Activated T-cell treated with anti-CD3 and anti-CD28 coated beads for 1 hour (primary cell): Measurements from ENCODE around the gene ING1.
"Not testable (repeated sequence)": the region's sequence is repeated elsewhere in the genome, so short reads cannot be mapped to it uniquely, and the experiment has no call there.

Source experiments
- DNase-seq: peaks from one replicate; pipeline ENCODE4 v3.0.0-alpha.2; 2020; ENCODE audit warnings: low read depth

ING1 gene

DNA sequence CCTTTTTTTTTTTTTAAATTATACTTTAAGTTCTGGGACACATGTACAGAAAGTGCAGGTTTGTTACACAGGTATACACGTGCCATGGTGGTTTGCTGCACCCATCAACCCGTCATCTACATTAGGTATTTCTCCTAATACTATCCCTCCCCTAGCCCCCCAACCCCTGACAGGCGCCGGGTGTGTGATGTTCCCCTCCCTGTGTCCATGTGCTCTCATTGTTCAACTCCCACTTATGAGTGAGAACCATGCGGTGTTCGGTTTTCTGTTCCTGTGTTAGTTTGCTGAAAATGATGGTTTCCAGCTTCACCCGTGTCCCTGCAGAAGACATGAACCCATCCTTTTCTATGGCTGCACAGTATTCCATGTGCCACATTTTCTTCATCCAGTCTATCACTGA is 17.7 kb upstream of the ING1 start:
- DNase-seq: not testable (repeated sequence)

DNA sequence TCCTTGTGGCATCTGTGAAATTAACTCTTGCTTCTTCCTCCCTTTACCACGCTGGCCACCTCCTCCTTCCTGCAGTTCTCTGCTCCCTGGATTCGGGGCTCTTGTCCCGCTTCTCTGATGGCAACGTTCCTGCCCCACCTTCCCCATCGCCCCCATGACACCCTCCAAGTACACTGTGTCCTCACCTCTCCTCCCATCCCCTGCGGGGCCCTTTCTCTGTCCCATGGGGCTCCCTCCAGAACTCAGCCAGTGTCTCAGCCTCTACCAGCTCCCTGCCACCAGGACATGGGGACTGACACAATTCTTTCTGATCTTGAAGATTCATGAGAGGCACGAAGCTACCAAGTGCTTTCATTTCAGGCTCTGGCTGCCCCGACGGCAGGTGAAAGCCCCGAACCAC is 16.7 kb upstream of the ING1 start:
- no peak for DNase-seq

DNA sequence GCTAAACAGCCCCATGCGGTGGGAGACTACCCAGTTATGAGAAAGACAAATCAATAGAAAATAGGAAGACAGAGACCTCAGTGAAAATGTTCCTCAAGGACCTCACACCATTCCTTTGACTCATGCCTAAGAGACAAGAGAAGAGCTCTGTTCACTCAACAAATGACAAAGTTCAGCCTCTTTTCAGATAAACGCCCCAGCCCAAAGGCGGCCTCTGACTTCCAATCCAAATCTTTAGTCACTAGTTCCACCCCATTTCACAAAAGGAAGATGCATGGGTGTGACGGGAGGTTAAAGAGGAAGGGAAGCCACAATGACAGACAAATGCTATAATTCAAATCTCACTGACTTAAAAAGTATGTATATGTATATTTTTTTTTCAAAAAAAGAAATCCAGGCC is 15.7 kb upstream of the ING1 start:
- DNase-seq: no peak

DNA sequence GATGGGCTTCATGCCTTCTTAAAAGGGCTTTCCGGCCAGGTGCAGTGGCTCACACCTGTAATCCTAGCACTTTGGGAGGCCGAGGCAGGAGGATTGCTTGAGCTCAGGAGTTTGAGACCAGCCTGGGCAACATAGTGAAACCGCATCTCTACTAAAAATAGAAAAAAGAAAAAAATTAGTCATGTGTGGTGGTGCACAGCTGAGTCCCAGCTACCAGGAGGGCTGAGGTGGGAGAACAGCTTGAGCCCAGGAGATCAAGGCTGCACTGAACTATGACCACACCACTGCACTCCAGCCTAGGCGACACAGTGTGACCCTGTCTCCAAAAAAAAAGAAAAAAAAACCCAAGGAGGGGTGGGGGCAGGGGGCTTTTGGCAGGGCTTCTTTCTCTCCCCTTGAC is 14.8 kb upstream of the ING1 start:
- no peak for DNase-seq

DNA sequence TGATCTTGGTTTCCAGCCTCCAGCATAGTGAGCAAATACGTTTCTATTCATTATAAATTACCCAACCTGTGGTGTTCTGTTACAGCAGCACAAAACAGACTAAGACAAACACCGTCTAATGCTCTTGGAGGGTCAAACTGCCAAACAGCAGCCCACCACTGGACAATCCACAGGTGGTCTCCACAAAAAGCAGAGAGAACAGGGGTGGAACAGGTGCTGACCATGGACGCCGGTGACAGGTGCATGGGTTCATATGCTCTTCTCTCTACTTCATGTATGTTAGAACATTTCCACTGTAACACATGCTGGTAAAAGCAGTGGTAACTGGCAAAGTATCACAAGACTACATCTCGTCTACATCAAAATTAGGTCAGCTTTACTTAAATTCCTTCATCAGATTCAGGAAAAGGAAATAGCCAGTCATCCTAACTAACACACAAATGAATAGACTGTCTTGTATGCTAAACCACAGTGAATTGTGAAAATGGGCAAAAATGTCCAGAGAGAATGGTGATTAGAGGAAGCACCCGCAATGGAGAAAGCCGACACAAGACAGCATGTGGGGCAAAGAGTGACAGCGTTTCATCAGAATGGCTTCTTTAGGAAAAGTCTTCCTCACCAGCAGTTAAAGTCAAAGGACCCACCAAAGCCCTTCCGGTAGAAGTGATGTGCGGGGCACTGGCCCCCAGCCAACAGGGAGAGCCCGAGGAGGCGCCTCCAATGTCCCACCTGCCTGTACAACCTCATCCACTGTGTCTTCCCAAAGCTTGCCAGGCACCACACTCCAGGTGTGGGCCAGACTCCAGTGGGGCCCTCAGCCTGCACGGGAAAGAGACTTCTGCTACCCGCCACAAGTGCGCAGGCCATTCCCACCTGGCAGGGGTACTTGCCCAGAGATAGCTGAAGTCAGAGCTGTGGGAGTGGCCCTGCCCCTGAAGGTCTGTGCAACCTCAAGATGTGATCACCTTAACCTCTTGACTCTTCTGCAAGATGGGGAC is 14.1 kb upstream of the ING1 start:
- no peak for DNase-seq

DNA sequence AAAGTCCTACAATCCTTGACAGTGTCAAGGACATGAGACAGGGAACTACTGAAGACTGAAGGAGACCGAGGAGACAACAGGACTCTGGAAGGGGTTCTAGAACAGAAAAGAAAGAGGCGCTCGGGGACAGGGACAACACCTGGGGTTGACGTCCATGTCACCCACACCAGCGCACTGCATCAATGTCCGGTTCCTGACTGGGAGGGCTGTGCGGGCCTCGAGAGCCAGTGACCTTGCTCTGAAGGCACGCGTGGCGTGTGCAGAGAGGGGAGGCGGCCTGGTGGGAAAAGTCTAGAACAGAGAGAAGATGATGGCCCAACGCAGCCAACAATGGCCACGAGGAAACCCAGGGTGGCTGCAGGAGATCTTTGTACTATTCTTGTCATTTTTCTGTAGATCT is 13.3 kb upstream of the ING1 start:
- no peak for DNase-seq

DNA sequence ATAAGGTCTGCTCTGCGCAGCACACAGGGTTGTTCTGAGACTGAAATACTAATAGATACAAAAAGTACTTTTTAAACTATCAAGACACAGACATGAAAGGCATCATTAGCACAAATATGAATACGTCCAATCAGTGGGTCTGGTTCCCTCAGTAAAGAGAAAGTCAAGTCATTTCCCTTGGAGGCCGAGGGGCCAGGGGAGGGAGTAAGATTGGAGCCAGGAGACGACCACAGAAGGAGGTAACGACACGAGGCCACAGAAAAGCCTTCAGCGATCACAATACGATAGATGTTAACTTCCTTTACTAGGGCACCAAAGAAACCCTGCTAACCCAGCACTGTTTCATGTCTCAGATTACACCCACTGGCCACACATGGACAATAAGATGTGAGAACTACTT is 12.9 kb upstream of the ING1 start:
- no peak for DNase-seq

DNA sequence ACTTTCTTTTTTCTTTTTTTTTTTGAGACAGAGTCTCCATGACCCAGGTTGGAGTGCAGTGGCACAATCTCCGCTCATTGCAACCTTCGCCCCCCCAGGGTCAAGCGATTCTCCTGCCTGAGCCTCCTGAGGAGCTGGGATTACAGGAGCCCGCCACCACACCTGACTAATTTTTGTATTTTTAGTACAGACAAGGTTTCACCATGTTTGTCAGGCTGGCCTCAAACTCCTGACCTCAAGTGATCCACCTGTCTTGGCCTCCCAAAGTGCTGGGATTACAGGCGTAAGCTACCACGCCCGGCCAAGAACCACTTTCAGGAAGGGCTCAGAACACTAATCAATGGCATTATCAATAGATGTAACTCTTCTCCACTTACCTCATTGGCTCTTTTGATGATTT is 12.4 kb upstream of the ING1 start:
- not testable (repeated sequence) for DNase-seq

DNA sequence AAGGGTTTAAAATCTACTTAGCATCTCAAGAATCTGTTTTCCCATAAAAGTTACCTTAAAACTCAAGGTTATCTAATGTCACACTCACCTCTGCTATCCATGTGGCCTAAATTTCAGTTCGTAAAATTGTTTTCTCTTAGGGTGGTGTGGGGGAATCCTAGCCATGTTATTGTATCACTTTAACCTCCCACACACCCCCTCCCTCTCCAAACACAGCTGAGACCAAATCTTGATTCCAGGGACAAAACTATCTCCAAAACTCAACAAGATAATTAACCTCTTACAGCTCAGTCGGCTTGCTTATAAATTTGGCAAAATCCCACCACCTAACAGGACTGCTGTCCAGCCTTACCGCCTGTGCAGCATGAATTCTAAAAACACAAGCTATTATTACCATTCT is 11.4 kb upstream of the ING1 start:
- no peak for DNase-seq

DNA sequence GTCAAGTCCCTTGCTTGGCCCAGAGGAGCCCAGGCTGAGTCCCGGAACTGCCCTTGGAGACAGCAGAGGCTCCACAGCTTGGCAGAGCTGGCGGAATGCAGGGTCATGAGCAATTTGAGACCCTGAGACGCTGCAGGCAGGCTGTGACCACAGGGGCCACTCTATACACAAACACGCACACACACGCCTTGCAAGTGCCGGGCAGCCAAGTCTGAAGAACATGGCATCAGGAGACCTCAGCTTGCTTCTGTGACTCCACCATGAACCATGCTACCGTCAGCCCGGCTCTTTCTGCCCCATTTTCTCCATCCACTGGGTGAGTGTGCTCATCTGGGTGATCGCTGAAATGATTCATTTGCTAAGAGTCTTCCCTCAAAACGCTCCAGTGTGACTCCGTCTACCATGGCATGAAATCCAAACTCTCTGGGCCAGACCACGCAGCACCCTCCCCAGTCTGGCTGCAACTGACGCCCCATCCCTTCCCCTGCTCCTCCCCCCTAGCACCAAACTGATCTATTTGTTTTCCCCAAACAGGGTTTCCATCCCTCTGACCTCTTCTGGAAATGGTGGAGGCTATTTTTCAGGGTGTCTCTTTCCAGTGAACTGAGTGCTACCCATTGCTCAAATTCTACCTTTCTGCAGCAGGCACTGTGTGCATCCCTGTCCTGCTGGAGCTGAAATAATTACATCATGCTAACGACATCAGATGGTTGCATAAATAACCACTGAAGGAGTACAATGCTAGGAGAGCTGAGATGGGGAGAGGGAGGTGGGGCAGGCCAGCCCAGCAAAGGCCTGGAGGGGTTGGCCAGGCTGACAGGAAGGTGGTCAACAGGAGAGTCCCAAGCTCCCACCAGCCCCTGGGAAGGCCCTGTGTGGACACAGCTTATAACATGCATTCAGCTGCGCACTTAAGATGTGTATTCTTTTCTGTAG is 10.6 kb upstream of the ING1 start:
- no peak for DNase-seq

DNA sequence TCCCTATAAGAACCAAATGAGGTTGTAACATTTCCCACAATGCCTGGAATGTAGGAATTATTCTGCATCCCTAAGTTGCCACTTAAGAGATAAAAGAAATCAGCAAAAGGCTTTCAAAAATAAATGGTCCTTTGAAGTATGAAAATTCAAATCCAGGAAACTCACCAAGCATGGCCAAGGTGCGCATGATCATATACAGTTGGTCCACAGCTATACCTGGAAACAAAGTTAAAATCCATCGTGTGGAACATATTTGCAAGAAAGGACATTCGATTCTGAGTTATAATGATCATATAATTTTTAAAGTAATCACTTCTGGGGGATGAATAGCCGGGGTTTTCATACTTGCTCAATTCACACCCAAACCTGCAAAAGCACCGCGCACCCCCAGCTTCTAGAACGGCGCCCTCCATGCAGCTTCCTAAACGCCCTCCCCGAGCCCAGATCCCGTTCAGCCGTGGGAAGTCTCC is 8.1 kb upstream of the ING1 start:
- DNase-seq: no peak

DNA sequence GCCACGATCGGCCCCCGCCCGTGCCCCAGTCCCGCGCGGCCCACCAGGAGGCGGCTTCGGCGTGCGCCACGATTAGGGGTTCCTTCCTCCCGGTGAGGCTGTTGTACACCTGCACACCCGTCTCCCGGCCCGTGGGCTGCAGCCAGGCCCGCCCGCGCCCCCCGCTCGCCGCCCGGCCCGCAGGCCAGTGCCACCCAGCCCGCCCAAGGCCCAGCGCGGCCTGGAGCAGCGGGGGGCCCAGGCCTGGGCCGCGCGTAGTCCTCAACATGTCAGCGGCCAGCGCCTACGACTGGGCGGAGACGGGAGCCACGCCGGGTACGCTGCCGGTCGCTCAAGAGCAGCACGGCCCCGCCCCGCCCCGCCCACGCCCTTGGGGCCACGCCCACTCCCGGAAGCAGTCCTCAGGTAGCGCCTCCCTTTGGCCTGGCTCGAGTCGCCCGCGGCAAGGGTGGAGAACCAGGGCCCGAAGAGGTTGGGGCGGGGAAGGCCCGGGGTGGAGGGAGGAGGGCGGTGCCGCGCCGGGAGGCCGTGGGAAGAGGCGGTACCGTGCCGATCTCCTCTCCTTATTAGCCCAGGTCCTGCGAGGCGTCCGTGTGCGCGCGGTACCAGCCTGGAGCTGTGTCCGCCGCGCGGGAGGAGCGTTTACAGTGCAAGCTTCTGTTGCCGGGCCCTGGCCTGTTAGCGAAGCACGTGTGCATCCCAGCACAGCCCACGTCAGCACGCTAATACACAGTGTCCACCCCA is 7.5 kb upstream of the ING1 start, which contains the start of gene CARS2:
TSS of gene CARS2 (minus strand) at position 291 of the 744 bp plus-strand sequence. CDS start at position 268, 23 bp downstream.
- peak; percentile 87 for DNase-seq

DNA sequence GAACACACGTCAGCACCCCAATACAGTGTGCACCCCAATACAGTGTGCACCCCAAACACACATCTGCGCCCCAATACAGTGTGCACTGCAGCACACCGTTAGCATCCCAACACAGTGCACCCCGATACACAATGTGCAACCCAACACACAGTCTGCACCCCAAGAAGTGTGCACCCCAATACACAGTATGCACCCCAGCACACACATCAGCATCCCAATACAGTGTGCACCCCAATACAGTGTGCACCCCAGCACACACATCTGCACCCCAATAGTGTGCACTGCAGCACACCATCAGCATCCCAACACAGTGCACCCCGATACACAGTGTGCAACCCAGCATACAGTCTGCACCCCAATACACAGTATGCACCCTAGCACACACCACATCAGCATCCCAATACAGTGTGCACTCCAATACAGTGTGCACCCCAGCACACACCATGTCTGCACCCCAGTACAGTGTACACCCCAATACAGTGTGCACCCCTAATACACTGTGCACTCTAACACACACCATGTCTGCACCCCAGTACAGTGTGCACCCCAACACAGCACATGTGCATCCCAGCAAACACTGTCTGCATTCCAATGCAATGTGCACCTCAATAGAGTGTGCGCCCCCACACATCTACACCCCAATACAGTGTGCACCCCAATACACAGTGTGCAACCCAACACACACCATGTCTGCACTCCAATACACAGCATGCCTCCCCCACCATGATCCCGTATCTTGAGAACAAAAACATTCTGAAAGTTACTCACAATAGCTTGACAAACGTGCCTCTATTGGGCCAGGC is 6.7 kb upstream of the ING1 start:
- no peak for DNase-seq

DNA sequence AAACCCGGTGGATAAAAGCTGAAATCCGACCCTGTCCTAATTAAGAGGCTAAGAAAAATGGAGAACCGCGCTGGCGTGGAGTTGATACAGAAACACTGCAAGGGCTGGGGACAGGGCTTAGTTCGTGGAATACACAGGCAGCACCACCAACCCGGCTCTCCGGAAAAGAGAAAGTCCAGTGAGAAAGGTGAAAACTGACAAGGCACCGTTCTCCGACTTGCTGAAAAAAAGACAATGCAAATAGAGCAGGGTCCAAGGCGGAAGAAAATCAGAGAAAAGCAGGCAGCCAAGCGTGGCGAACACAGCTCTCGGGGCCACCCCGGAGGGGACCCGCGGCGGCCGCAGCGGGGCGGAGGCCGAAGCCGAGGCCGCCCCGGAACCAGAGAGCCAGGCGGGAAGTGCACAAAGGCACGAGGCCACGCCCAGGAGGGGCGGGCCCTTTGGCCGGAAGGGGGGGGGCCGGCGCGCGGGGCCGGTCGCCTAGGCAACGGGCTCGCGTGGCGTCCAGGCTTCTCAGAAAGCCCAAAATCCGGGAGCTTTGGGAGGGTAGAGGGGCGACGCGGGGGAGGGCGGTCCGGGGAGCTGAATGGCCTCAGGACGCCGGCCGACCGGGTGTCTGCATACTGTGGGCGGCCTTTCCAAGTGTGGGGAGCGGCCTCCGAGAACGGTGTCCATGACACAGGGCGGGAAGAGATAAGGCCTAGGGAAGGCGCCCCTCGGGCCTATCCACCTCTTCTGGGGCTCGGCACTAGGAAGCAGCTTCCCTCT is 1.2 kb upstream of the ING1 start:
- DNase-seq: peak; percentile 80

DNA sequence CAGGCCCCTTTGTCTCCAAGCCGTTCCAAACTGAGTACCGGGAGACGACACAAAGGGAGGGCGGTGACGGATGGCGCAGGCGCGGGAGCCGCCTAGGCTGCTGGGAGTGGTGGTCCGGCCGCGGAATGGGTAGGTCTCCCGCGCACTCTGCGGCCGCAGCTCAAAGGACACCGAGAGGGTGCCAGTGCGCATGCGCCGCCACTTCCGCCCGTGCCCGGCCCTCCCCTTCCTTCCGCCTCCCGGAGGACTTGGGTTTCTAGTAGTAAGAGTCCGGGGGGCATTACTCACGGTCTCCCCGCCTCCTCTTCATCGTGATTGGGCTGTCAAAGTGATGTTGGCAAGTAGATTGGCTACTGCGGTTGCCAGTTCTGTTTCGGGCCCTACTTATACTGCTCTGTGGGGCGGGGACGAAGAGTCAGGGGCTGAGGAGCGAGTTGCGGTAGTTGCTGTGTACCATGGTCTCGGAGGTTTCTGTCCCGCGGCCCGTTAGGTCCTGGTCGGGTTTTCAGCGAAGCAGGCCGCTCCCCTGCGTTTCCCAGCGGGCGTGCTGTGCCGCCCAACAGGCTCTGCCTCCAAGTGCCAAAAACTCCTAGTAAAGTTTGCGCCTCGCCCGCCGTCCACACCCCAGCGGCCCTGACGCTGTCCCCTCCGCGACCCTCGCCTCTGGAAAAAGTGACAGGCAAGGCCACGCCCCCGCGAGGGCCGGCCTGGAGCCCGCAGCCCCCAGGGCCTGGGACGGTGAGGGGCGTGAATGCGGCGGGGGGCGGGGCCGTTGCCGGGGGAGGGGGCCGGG is 455 bp upstream of the ING1 start:
- DNase-seq: peak; percentile 98

DNA sequence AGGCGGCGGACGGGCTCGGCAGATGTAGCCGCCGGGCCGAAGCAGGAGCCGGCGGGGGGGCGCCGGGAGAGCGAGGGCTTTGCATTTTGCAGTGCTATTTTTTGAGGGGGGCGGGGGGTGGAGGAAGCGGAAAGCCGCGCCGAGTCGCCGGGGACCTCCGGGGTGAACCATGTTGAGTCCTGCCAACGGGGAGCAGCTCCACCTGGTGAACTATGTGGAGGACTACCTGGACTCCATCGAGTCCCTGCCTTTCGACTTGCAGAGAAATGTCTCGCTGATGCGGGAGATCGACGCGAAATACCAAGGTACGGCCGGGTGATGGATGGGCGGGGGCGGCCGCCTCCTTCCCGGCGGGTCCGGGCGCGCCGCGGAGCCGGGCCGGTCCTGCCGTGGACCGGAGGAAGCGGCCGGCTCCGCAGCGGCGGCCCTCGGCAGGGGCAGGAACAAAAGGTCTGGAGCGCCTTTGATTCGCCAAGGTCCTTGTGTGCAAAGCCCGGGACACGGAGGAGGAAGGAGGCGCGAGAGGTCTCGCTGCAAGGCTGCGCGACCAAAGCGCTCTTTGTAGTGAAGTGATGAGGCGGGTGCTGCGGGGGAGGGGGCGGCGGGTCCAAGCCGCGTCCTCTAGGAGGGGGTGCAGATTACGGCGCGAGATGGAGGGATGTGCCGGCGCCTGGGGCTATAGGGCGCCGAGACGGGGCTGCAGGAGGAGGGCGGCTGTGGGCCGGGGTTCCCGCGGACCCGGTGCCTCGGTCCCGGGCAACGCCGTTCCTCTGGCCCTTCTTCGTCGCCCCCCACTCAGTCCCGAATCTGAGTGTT is 689 bp downstream of the ING1 start:
- peak; percentile 67 for DNase-seq

DNA sequence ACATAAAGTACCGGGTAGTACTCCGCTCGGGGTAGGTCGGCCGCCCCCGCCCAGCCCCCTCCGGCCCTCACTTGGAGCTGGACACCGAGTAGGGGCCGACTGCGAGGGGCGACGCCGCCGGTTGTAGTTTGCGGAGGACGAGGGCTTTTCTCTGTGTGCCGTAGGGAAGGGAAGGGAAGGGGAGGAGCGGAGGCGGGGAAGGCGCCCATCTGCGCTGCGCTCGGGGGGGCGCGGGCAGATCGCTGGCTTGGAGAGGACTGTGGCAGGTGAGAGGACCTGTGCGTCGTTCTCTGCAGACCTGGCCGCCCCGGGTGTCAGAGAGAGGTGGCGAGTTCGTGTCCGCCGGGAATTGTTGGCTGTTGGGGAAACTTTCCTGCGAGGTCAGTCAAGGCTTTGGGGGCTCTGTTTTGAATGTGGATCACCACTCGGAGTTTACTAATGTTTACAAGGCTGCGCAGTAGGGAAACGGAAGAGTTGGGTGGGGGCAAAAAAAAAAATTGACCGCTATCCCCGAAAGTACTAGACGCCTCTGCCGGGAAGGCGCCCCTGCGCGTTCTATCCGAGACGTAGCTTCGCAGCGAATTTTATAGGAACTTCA is 1.4 kb downstream of the ING1 start:
- DNase-seq: peak; percentile 35
